ENCODE data around the gene ZSCAN10. TPM values are rescaled to one million over a fixed set of nuclear protein-coding genes. Genes with fewer than 3 reads are reported as not detected.

ZSCAN10 gene
- total and polyA plus RNA-seq, 8 donors = 0.35 TPM; not detected in 7

DNA sequence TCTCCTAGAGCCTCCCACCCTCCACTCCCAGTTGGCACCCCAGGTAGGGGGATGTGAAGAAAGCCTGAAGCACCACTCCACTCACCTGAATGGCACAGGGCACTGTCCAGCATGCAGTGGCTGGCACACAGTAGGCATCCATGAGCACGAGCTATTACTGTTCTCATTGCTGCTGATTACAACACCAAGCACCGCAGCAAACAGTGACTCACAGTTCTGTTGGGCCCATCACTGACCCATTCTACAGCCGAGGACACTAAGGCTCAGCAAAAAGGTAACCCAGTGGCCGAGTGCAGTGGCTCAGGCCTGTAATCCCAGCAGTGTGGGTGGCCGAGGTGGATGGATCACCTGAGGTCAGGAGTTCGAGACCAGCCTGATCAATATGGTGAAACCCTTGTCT, 2.7 kb downstream of the ZSCAN10 start:
- no peak for ATAC-seq
- Histone ChIP-seq H3K27me3 (no peaks in the 10 kb centered on the region), H3K27ac (no peak overlapping the region), H3K36me3 (no peaks in the 10 kb centered on the region), H3K4me3 (no peak overlapping the region), H3K4me1 (peaks cover 0 to 7% (median 0%) of the 10 kb centered on the region in 3 donors), H3K9me3 (no peaks in the 10 kb centered on the region)
- DNase-seq = no peak
- TF ChIP-seq CTCF (IDR thresholded peaks at IDR 0.05) = no peak
- intact Hi-C loops (cut with DNase I) = loop anchor here in 1 of 3 donors (10.0 kb wide), 1 partner anchor 68 kb away; no protein-coding TSS in a partner anchor
- no peak for FAIRE-seq
- 64 to 74% methylated on average over 6 of the region's 6 CpGs for WGBS, 2 donors

DNA sequence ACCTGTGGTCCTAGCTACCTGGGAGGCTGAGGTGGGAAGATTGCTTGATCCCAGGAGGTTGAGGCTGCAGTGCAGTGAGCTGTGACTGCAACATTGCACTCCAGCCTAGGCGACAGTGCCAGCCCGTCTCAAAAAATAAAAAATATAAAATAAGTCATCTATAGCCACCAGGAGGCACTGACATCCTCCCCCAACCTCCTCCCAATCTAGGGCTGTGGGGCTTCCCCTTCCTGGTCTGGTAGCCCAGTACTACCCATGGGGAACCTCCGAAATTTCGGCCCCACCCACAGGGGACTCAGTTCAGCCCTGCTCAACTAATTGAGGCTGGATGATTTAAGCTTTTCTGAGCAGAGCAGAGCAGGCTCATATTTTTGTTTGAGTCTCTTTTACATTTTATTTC, 3.2 kb downstream of the ZSCAN10 start:
- no peak overlapping the region for H3K4me3 ChIP-seq
- peaks cover 0 to 7% (median 0%) of the 10 kb centered on the region in 3 donors for H3K4me1 ChIP-seq
- no peaks in the 10 kb centered on the region for H3K36me3 ChIP-seq
- TF ChIP-seq CTCF (IDR thresholded peaks at IDR 0.05) = no peak
- H3K27ac ChIP-seq = no peak overlapping the region
- ATAC-seq (peak in 1 of 4 donors; percentile 11), FAIRE-seq (no peak), DNase-seq (no peak)
- 29 to 44% methylated on average over 4 of the region's 4 CpGs for WGBS, 2 donors
- no peaks in the 10 kb centered on the region for H3K9me3 ChIP-seq
- intact Hi-C loops (cut with DNase I) = loop anchor here in 1 of 3 donors (10.0 kb wide), 1 partner anchor 69 kb away; no protein-coding TSS in a partner anchor
- no peaks in the 10 kb centered on the region for H3K27me3 ChIP-seq

- H3K36me3 ChIP-seq = no peaks in the 10 kb centered on the region
- TF ChIP-seq CTCF (IDR thresholded peaks at IDR 0.05) = peak in 2 of 4 donors; percentile 23 to 27
- H3K9me3 ChIP-seq = no peaks in the 10 kb centered on the region
- H3K27ac ChIP-seq = no peak overlapping the region
- FAIRE-seq (no peak), DNase-seq (no peak), ATAC-seq (peak; percentile 57 to 79 (median 69))
- intact Hi-C loops (cut with DNase I) = loop anchor here in 1 of 3 donors (10.0 kb wide), 1 partner anchor 70 kb away; no protein-coding TSS in a partner anchor
- H3K4me1 ChIP-seq = no peaks in the 10 kb centered on the region
- H3K4me3 ChIP-seq = no peak overlapping the region
- WGBS, 2 donors = 59 to 71% methylated on average over 22 of the region's 22 CpGs
- H3K27me3 ChIP-seq = no peaks in the 10 kb centered on the region
Measured at GRCh38 chr16:3094289-3095027, 4.6 kb downstream of the ZSCAN10 start.

- no peak for FAIRE-seq
- Histone ChIP-seq H3K4me1 (no peaks in the 10 kb centered on the region), H3K4me3 (no peak overlapping the region), H3K27ac (no peak overlapping the region), H3K27me3 (no peaks in the 10 kb centered on the region), H3K36me3 (no peaks in the 10 kb centered on the region), H3K9me3 (no peaks in the 10 kb centered on the region)
- 52 to 54% methylated on average over 16 to 20 of the region's 20 CpGs for WGBS, 2 donors
- ATAC-seq = no peak
- peak in 1 of 6 donors; percentile 57 for DNase-seq
- intact Hi-C loops (cut with DNase I) = loop anchor here in 1 of 3 donors (10.0 kb wide), 1 partner anchor 72 kb away; no protein-coding TSS in a partner anchor
- TF ChIP-seq CTCF (IDR thresholded peaks at IDR 0.05) = no peak
Measured at GRCh38 chr16:3092501-3092941, 6.6 kb downstream of the ZSCAN10 start.

GRCh38 chr16:3091551-3091950, 7.5 kb downstream of the ZSCAN10 start:
- 67 to 85% methylated on average over 7 to 8 of the region's 8 CpGs for WGBS, 2 donors
- no peak overlapping the region for H3K4me3 ChIP-seq
- no peaks in the 10 kb centered on the region for H3K9me3 ChIP-seq
- H3K27ac ChIP-seq = no peak overlapping the region
- no peak for DNase-seq
- FAIRE-seq = no peak
- TF ChIP-seq CTCF (IDR thresholded peaks at IDR 0.05) = no peak
- no peaks in the 10 kb centered on the region for H3K4me1 ChIP-seq
- no peaks in the 10 kb centered on the region for H3K36me3 ChIP-seq
- H3K27me3 ChIP-seq = no peaks in the 10 kb centered on the region
- intact Hi-C loops (cut with DNase I) = loop anchor here in 1 of 3 donors (10.0 kb wide), 1 partner anchor 73 kb away; no protein-coding TSS in a partner anchor
- no peak for ATAC-seq
